ENCODE data around the gene TMEM14C.
"Not testable (repeated sequence)": the region's sequence is repeated elsewhere in the genome, so short reads cannot be mapped to it uniquely, and the experiment has no call there.

TMEM14C gene

GRCh38 chr6:10721850-10722569 is 860 bp upstream of the TMEM14C start:
- no peak for DNase-seq

- no peak for DNase-seq
These were observed 375 bp upstream of the TMEM14C start for GRCh38 chr6:10722570-10722819.

GRCh38 chr6:10723567-10723881 is 654 bp downstream of the TMEM14C start:
- no peak for DNase-seq

- no peak for DNase-seq
These were observed 2.2 kb downstream of the TMEM14C start for GRCh38 chr6:10725044-10725443.

- no peak for DNase-seq
These were observed 2.8 kb downstream of the TMEM14C start for GRCh38 chr6:10725716-10726115.

- no peak for DNase-seq
These were observed 7.4 kb downstream of the TMEM14C start for GRCh38 chr6:10730254-10730653.

- no peak for DNase-seq
These were observed 10.4 kb downstream of the TMEM14C start for GRCh38 chr6:10733151-10733715.

GRCh38 chr6:10733863-10734262 is 11.0 kb downstream of the TMEM14C start:
- no peak for DNase-seq

GRCh38 chr6:10736731-10737130 is 13.9 kb downstream of the TMEM14C start:
- peak in 1 of 2 experiments; percentile 46 for DNase-seq

- DNase-seq: no peak
These were observed 17.2 kb downstream of the TMEM14C start for GRCh38 chr6:10740061-10740460.

GRCh38 chr6:10741643-10742042 is 18.8 kb downstream of the TMEM14C start:
- DNase-seq: not testable (repeated sequence)

- no peak for DNase-seq
These were observed 19.4 kb downstream of the TMEM14C start for GRCh38 chr6:10742251-10742650.

- DNase-seq: no peak
These were observed 20.6 kb downstream of the TMEM14C start for GRCh38 chr6:10743515-10743914.

GRCh38 chr6:10745116-10745515 is 22.2 kb downstream of the TMEM14C start:
- DNase-seq: no peak

- DNase-seq: no peak
These were observed 24.0 kb downstream of the TMEM14C start for GRCh38 chr6:10746915-10747250.

- DNase-seq: peak; percentile 93 to 98
These were observed 24.5 kb downstream of the TMEM14C start, which contains the start of gene TMEM14B for GRCh38 chr6:10747251-10747972. Gene TMEM14B, plus strand, starts transcription at chr6:10747805. Its CDS starts 1,441 bp downstream, at chr6:10749246.

- no peak for DNase-seq
These were observed 26.9 kb downstream of the TMEM14C start for GRCh38 chr6:10749734-10750133.

GRCh38 chr6:10750568-10750967 is 27.7 kb downstream of the TMEM14C start:
- not testable (repeated sequence) for DNase-seq

- DNase-seq: not testable (repeated sequence)
These were observed 28.9 kb downstream of the TMEM14C start for GRCh38 chr6:10751757-10752156.

- DNase-seq: no peak
These were observed 33.2 kb downstream of the TMEM14C start for GRCh38 chr6:10756085-10756484.

GRCh38 chr6:10759312-10759839 is 36.5 kb downstream of the TMEM14C start:
- peak in 1 of 2 experiments; percentile 55 for DNase-seq

GRCh38 chr6:10759884-10760329 is 37.0 kb downstream of the TMEM14C start:
- peak in 1 of 2 experiments; percentile 40 for DNase-seq

- no peak for DNase-seq
These were observed 40.1 kb downstream of the TMEM14C start for GRCh38 chr6:10763006-10763405.

- DNase-seq: no peak
These were observed 46.5 kb downstream of the TMEM14C start for GRCh38 chr6:10769419-10769818.

Measured in NCI-H446 (cell line).